Upper lobe of left lung (tissue), 4 donors: ENCODE measurements around the gene HAGHL.

ENCODE experiments used
- POLR2AphosphoS5 ChIP-seq, 2 donors: sonication (generic); formaldehyde crosslinking; IDR thresholded peaks; one replicate each; pipeline ENCODE4 v1.5.1; 2017; ENCODE audit warnings: antibody characterized with exemption in 2 of 2
- TF ChIP-seq, protein P1 (sequence below), 6 experiments: fragments of 450-650 bp in 4 of 6; fragments of 200-600 bp in 2 of 6; sonication (generic) in 2 of 6; IDR thresholded peaks; one replicate each; pipeline ENCODE4 v1.5.1; 2016 to 2019; ENCODE audit warnings: antibody characterized with exemption in 6 of 6

DNA sequence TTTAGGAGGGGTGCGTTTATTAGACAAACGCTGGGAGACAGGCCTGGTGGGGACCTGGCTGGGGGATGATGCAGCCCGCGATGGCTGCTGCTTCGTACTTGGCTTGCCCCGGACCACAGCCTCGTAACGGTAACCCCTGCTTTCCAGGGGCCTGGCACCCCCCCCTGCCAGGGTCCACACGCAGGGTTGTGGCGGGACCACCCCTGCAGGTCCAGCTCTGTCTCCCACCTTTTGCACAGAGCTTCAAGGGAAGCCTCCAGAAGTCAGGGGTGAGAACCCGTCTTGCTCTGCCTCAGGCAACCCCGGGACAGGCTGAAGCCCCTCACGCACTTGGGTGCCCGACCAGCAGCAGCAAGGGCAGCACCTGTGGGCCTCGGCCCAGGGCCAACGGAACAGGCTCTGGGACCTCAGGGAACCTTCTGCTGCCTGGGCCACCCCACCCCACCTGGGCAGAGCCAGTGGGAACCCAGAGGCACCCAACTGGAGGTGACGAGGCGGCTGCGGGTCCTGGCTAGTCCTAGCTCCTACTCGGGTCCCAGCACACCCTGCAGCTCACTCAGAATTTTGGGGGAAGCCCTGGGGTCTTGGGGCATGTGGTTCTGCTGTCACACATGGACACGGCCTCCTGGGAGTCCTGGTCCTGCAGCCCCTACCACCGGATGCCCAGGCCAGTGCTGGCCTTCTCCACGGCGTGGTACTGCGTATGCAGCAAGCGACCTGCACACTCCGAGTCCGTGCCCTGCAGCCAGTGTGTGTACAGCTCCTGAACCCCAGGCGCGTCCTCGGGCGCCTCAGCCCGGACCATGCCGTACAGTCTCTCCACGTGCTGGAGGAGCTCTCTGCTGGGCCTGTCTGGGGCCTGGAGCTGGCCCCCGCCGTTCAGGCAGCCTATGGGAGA is 3.1 kb downstream of the HAGHL start:
- no peak for TF ChIP-seq POLR2AphosphoS5 (IDR thresholded peaks at IDR 0.05)
- TF ChIP-seq, protein P1, sequence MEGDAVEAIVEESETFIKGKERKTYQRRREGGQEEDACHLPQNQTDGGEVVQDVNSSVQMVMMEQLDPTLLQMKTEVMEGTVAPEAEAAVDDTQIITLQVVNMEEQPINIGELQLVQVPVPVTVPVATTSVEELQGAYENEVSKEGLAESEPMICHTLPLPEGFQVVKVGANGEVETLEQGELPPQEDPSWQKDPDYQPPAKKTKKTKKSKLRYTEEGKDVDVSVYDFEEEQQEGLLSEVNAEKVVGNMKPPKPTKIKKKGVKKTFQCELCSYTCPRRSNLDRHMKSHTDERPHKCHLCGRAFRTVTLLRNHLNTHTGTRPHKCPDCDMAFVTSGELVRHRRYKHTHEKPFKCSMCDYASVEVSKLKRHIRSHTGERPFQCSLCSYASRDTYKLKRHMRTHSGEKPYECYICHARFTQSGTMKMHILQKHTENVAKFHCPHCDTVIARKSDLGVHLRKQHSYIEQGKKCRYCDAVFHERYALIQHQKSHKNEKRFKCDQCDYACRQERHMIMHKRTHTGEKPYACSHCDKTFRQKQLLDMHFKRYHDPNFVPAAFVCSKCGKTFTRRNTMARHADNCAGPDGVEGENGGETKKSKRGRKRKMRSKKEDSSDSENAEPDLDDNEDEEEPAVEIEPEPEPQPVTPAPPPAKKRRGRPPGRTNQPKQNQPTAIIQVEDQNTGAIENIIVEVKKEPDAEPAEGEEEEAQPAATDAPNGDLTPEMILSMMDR (IDR thresholded peaks at IDR 0.05) = no peak
